Measurements from ENCODE around the gene IGF2BP2.

DNA sequence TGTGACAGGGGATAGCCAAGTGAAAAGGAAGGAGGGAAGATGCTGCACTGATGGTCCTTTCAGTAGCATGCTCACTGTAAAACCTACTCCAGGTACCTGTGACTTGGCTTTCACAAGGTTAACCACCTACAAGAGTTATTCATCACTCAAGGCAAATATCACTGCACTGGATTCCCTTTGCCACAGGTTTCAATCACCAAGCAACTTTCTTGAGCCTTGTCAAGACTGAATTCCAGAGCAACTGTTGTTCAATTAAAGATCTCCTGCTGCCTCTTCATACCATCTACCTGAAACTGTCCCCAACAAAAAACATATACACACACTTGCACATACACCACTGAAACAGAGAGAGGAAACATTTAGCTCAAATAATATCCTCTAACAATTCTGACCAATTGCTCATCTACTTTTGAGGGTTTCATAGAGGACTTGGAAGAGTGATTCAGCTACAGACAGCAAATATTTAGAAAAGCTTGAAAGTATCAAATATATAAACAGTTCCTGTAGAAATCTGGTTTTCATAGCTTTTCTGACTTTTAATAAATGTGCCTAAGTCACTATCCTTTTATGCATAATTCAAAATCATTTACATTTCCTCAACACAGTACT is 6.5 kb downstream of the IGF2BP2 start:
- TF ChIP-seq CTCF (IDR thresholded peaks at IDR 0.05): no peak
- TF ChIP-seq EP300 (IDR thresholded peaks at IDR 0.05): no peak
